ENCODE measurements around the gene NSD2. TPM values are rescaled to one million over a fixed set of nuclear protein-coding genes. Genes with fewer than 3 reads are reported as not detected.

Gene NSD2
- total and polyA plus RNA-seq, 2 donors (not counting 1 experiment from before 2014, with no cell fraction given) = 26.6 to 68.4 TPM

DNA sequence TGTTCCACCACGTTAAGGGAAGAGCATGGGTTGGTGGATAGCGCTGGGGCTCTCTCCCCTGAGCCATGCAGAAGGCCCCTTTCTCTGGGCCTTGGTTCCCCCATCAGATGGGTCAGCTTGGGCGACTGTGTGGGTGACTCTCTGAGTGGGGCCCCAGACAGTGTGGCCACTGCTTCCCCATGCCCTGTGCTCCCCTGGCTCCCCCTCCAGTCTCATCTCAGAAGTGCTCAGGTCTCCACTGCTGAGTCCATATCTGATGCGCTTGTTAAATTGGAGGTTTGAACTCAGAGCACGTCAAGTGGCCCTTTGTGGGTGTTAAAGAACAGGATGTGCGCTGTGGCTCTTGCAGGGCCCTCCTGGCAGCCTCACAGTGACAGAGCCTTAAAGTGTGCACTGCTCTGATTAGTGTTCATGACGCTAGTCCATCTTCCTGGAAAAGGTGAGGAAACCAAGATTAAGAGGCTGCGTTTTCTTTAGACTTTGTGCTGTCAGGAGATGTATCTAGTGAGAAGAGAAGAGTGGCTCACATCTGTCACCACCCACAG is 77.8 kb downstream of the NSD2 start:
- TF ChIP-seq, protein P1, sequence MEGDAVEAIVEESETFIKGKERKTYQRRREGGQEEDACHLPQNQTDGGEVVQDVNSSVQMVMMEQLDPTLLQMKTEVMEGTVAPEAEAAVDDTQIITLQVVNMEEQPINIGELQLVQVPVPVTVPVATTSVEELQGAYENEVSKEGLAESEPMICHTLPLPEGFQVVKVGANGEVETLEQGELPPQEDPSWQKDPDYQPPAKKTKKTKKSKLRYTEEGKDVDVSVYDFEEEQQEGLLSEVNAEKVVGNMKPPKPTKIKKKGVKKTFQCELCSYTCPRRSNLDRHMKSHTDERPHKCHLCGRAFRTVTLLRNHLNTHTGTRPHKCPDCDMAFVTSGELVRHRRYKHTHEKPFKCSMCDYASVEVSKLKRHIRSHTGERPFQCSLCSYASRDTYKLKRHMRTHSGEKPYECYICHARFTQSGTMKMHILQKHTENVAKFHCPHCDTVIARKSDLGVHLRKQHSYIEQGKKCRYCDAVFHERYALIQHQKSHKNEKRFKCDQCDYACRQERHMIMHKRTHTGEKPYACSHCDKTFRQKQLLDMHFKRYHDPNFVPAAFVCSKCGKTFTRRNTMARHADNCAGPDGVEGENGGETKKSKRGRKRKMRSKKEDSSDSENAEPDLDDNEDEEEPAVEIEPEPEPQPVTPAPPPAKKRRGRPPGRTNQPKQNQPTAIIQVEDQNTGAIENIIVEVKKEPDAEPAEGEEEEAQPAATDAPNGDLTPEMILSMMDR (conservative IDR thresholded peaks at IDR 0.05 in 1 of 2, IDR thresholded peaks at IDR 0.05 in 1 of 2; ENCODE audit: low read depth in 1 of 2, low read length in 2 of 2) = no peak
- no peak for TF ChIP-seq EZH2 (IDR thresholded peaks at IDR 0.05; ENCODE audit: low read length, missing control alignments)
- no peak overlapping the region for H2AFZ ChIP-seq (ENCODE audit: low read length)
- no peak overlapping the region for H3K27ac ChIP-seq (ENCODE audit: insufficient read depth, low read length)
- H3K4me3 ChIP-seq (replicated peaks in 1 of 4; ENCODE audit: control extremely low read depth in 1 of 4, insufficient read depth in 1 of 4, low read depth in 3 of 4, low read length in 4 of 4) = no peak overlapping the region
- no peaks in the 10 kb centered on the region for H3K4me1 ChIP-seq (ENCODE audit: control insufficient read depth, extremely low read depth, insufficient read depth, low read length)
- H3K36me3 ChIP-seq (ENCODE audit: control insufficient read depth, insufficient read depth, low read length) = peaks cover 19% of the 10 kb centered on the region
- peaks cover 6% of the 10 kb centered on the region for H3K79me2 ChIP-seq (ENCODE audit: control insufficient read depth, insufficient read depth, low read length)
- no peaks in the 10 kb centered on the region for H4K20me1 ChIP-seq (ENCODE audit: control insufficient read depth, extremely low read depth, insufficient read depth, low read length)
- H3K4me2 ChIP-seq (ENCODE audit: extremely low read depth, insufficient read depth, low read length) = no peak overlapping the region
- no peak for DNase-seq (ENCODE audit: low read depth in 2 of 2)
- H3K27me3 ChIP-seq (ENCODE audit: control insufficient read depth, insufficient read depth, low read length) = no peaks in the 10 kb centered on the region
- H3K9ac ChIP-seq (ENCODE audit: insufficient read depth, low read length) = no peak overlapping the region
- no peaks in the 10 kb centered on the region for H3K9me3 ChIP-seq (ENCODE audit: control insufficient read depth, insufficient read depth, low read depth, low read length)

DNA sequence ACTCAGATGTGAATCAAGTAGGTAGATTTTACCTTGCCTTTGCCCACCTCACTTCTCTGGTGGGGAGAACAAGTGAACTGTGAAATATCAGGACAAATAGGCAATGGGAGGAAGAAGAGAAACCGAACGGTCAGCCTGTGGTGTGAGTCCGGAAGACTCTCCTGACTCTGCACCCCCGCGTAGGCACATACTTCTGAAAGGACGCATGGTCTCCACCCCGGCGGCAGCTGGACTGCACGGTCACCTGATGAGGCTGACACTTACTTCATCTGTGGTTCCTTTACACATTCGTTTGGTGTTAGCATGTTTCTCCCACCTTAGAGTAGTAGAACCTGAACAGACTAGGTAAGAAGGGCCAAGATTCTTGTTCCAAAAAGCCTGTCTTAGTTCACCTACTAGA is 79.2 kb downstream of the NSD2 start:
- Histone ChIP-seq H4K20me1 (ENCODE audit: control insufficient read depth, extremely low read depth, insufficient read depth, low read length) (no peaks in the 10 kb centered on the region), H3K9ac (ENCODE audit: insufficient read depth, low read length) (no peak overlapping the region), H3K4me3 (replicated peaks in 1 of 4; ENCODE audit: control extremely low read depth in 1 of 4, insufficient read depth in 1 of 4, low read depth in 3 of 4, low read length in 4 of 4) (no peak overlapping the region), H3K27me3 (ENCODE audit: control insufficient read depth, insufficient read depth, low read length) (no peaks in the 10 kb centered on the region), H3K36me3 (ENCODE audit: control insufficient read depth, insufficient read depth, low read length) (peaks cover 26% of the 10 kb centered on the region), H3K79me2 (ENCODE audit: control insufficient read depth, insufficient read depth, low read length) (peaks cover 5% of the 10 kb centered on the region), H3K4me1 (ENCODE audit: control insufficient read depth, extremely low read depth, insufficient read depth, low read length) (no peaks in the 10 kb centered on the region), H3K27ac (ENCODE audit: insufficient read depth, low read length) (no peak overlapping the region), H3K9me3 (ENCODE audit: control insufficient read depth, insufficient read depth, low read depth, low read length) (no peaks in the 10 kb centered on the region), H2AFZ (ENCODE audit: low read length) (no peak overlapping the region), H3K4me2 (ENCODE audit: extremely low read depth, insufficient read depth, low read length) (no peak overlapping the region)
- no peak for DNase-seq (ENCODE audit: low read depth in 2 of 2)
- TF ChIP-seq, protein P1 (conservative IDR thresholded peaks at IDR 0.05 in 1 of 2, IDR thresholded peaks at IDR 0.05 in 1 of 2; ENCODE audit: low read depth in 1 of 2, low read length in 2 of 2) = no peak
- no peak for TF ChIP-seq EZH2 (IDR thresholded peaks at IDR 0.05; ENCODE audit: low read length, missing control alignments)

DNA sequence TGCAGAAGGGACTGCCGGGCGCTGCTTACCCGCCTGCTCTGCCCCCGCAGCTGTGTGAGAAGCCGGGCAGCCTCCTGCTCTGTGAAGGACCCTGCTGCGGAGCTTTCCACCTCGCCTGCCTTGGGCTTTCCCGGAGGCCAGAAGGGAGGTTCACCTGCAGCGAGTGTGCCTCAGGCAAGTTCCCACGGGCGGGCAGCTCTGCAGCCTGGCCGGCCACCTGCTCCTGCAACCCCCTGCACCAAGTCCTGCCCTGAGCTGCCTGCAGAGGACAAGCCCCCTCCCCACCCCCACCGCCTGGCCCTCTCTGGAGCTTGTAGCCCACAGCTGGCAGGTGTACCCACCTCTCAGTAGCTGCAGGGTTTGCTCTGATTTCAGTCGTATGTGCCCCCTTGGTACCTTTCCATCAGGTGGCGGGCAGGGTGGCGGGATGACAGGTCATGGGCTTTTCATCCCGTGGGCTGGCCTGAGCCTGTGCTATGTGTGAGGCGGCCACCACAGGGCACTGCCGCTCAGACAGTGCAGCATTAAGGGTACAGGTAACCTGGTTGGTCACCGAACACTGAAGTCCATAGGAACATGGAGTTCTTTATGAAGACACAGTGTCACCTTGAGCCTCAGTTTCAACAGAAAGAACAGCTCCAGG is 81.0 kb downstream of the NSD2 start:
- Histone ChIP-seq H3K79me2 (ENCODE audit: control insufficient read depth, insufficient read depth, low read length) (peaks cover 2% of the 10 kb centered on the region), H3K4me1 (ENCODE audit: control insufficient read depth, extremely low read depth, insufficient read depth, low read length) (no peaks in the 10 kb centered on the region), H3K27ac (ENCODE audit: insufficient read depth, low read length) (no peak overlapping the region), H3K27me3 (ENCODE audit: control insufficient read depth, insufficient read depth, low read length) (no peaks in the 10 kb centered on the region), H3K9me3 (ENCODE audit: control insufficient read depth, insufficient read depth, low read depth, low read length) (no peaks in the 10 kb centered on the region), H4K20me1 (ENCODE audit: control insufficient read depth, extremely low read depth, insufficient read depth, low read length) (no peaks in the 10 kb centered on the region), H2AFZ (ENCODE audit: low read length) (no peak overlapping the region), H3K9ac (ENCODE audit: insufficient read depth, low read length) (no peak overlapping the region), H3K4me2 (ENCODE audit: extremely low read depth, insufficient read depth, low read length) (no peak overlapping the region), H3K36me3 (ENCODE audit: control insufficient read depth, insufficient read depth, low read length) (peaks cover 28% of the 10 kb centered on the region), H3K4me3 (replicated peaks in 1 of 4; ENCODE audit: control extremely low read depth in 1 of 4, insufficient read depth in 1 of 4, low read depth in 3 of 4, low read length in 4 of 4) (no peak overlapping the region)
- no peak for DNase-seq (ENCODE audit: low read depth in 2 of 2)
- TF ChIP-seq, protein P1 (conservative IDR thresholded peaks at IDR 0.05 in 1 of 2, IDR thresholded peaks at IDR 0.05 in 1 of 2; ENCODE audit: low read depth in 1 of 2, low read length in 2 of 2) = no peak
- TF ChIP-seq EZH2 (IDR thresholded peaks at IDR 0.05; ENCODE audit: low read length, missing control alignments) = no peak

Data from fibroblast of lung (primary cell).